ENCODE data around the gene THOP1. TPM values are rescaled to one million over a fixed set of nuclear protein-coding genes. Genes with fewer than 3 reads are reported as not detected.
"Not testable (repeated sequence)": the region's sequence is repeated elsewhere in the genome, so short reads cannot be mapped to it uniquely, and the experiment has no call there.

Gene THOP1
- total and polyA plus RNA-seq, 7 donors, result 46.0 to 92.2 (median 59.0) TPM

DNA sequence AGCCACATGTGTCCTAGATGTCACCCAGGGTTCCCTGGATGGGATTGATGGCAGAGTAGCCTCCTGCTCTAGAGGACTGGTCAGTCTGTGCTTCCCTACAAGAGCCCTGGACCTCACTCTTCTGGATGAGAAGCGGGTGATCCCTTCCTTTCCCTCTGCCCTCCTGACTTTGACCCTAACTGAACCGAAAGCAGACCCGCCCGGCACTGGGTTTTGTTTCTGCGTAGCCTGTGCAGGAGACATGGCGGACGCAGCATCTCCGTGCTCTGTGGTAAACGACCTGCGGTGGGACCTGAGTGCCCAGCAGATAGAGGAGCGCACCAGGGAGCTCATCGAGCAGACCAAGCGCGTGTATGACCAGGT is 4.9 kb downstream of the THOP1 start:
- Histone ChIP-seq H3K27ac (no peak overlapping the region), H3K9me3 (no peaks in the 10 kb centered on the region), H3K27me3 (ENCODE audit: insufficient read depth in 3 of 3, low read length in 2 of 3) (no peaks in the 10 kb centered on the region), H3K4me3 (no peak overlapping the region), H3K36me3 (ENCODE audit: insufficient read depth in 1 of 2, low read depth in 1 of 2) (peaks cover 0 to 26% of the 10 kb centered on the region in 2 donors), H3K4me1 (peaks cover 9% of the 10 kb centered on the region)
- intact Hi-C loops (cut with DNase I), result no loop called here
- DNase-seq (no peak), ATAC-seq (no peak)
- WGBS, 3 donors, result 92 to 97% (median 97%) methylated on average over 14 of the region's 14 CpGs
- TF ChIP-seq, protein P1, sequence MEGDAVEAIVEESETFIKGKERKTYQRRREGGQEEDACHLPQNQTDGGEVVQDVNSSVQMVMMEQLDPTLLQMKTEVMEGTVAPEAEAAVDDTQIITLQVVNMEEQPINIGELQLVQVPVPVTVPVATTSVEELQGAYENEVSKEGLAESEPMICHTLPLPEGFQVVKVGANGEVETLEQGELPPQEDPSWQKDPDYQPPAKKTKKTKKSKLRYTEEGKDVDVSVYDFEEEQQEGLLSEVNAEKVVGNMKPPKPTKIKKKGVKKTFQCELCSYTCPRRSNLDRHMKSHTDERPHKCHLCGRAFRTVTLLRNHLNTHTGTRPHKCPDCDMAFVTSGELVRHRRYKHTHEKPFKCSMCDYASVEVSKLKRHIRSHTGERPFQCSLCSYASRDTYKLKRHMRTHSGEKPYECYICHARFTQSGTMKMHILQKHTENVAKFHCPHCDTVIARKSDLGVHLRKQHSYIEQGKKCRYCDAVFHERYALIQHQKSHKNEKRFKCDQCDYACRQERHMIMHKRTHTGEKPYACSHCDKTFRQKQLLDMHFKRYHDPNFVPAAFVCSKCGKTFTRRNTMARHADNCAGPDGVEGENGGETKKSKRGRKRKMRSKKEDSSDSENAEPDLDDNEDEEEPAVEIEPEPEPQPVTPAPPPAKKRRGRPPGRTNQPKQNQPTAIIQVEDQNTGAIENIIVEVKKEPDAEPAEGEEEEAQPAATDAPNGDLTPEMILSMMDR (IDR thresholded peaks at IDR 0.05), result no peak

DNA sequence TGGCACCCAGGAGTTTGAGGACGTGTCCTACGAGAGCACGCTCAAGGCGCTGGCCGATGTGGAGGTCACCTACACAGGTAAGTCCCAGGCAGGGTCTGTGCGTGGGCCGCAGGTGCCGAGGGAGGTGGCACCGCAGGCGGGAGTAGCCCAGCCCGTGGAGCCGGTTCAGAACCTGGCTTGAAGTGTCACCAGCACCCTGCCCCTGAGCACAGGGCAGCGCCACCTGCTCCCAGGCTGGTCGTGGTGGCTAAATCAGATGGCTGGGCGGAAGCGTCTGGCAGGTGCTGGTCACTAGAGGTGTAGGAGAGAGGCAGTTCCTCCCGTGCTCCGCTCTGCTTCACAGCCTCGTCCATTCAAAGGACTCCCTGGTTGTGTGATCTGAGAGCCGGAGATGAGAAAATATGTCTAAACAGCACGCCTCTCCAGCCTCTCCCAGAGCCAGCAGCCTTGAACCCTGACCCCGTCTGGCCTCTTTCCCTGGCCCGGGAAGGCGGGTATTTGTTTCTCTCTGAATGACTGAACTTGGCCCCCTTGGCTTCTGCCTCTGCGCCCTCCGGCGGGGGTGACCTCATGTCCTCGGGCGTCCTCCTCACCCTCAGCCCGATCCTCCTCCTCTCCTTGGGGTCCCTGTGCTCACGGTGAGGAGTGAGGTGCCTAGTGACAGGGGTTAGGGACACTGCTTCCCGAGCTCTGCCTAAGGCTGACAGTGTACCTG is 5.4 kb downstream of the THOP1 start:
- Histone ChIP-seq H3K4me3 (no peak overlapping the region), H3K27ac (no peak overlapping the region), H3K4me1 (peaks cover 9% of the 10 kb centered on the region), H3K9me3 (no peaks in the 10 kb centered on the region), H3K36me3 (ENCODE audit: insufficient read depth in 1 of 2, low read depth in 1 of 2) (peaks cover 0 to 30% of the 10 kb centered on the region in 2 donors), H3K27me3 (ENCODE audit: insufficient read depth in 3 of 3, low read length in 2 of 3) (no peaks in the 10 kb centered on the region)
- ATAC-seq, result no peak
- TF ChIP-seq, protein P1 (IDR thresholded peaks at IDR 0.05), result no peak
- no peak for DNase-seq
- intact Hi-C loops (cut with DNase I), result no loop called here
- WGBS, 3 donors, result 92 to 94% (median 94%) methylated on average over 32 of the region's 32 CpGs

DNA sequence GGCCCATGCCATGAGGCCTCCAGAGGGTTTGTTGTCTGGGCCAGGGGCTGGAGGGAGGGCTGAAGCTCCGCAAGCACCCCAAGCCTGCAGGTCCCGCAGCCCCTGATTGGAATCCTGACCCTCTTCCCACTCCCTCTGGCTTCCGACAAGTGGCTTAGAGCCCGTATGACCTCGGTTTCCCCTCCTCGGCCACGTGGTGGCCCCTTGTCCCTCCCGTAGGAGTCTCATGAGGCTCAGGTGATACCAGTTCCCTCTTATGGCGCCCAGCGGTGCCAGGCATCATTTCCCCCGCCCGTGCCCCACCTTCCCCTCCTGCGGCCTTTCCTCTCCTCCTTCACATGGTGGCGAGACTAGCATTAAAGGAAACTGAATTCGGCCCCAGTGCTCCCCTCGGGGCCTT is 6.1 kb downstream of the THOP1 start:
- ATAC-seq (no peak), DNase-seq (no peak)
- 92 to 94% (median 92%) methylated on average over 16 of the region's 16 CpGs for WGBS, 3 donors
- no peak overlapping the region for H3K27ac ChIP-seq
- H3K27me3 ChIP-seq (ENCODE audit: insufficient read depth in 3 of 3, low read length in 2 of 3), result no peaks in the 10 kb centered on the region
- intact Hi-C loops (cut with DNase I), result no loop called here
- H3K9me3 ChIP-seq, result no peaks in the 10 kb centered on the region
- H3K4me1 ChIP-seq, result peaks cover 2% of the 10 kb centered on the region
- no peak overlapping the region for H3K4me3 ChIP-seq
- H3K36me3 ChIP-seq (ENCODE audit: insufficient read depth in 1 of 2, low read depth in 1 of 2), result peaks cover 0 to 33% of the 10 kb centered on the region in 2 donors
- TF ChIP-seq, protein P1 (IDR thresholded peaks at IDR 0.05), result no peak

DNA sequence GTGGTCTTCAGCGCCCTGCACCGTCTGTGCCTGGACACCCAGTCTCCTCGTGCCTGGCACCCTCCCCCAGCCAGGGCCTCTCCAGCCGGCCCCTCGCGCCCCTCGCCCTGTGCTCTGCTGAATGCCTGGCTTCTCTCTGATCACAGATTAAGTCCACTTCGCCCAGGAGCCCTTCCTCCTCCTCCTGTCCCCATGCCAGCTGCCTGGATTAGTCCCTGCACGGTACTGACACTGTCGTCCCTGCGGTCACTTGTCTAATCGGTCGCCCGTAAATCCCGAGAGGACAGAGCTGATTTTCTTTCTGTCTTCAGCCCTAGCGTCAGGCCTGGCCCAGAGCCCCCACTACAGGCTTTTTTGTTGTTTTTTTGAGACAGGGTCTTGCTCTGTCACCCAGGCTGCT is 6.6 kb downstream of the THOP1 start:
- Histone ChIP-seq H3K4me3 (no peak overlapping the region), H3K27ac (no peak overlapping the region), H3K9me3 (no peaks in the 10 kb centered on the region), H3K36me3 (ENCODE audit: insufficient read depth in 1 of 2, low read depth in 1 of 2) (peaks cover 0 to 33% of the 10 kb centered on the region in 2 donors), H3K4me1 (no peaks in the 10 kb centered on the region), H3K27me3 (ENCODE audit: insufficient read depth in 3 of 3, low read length in 2 of 3) (no peaks in the 10 kb centered on the region)
- TF ChIP-seq, protein P1 (IDR thresholded peaks at IDR 0.05), result no peak
- ATAC-seq (no peak), DNase-seq (no peak)
- intact Hi-C loops (cut with DNase I), result no loop called here
- WGBS, 3 donors, result 82 to 85% (median 84%) methylated on average over 16 of the region's 16 CpGs

DNA sequence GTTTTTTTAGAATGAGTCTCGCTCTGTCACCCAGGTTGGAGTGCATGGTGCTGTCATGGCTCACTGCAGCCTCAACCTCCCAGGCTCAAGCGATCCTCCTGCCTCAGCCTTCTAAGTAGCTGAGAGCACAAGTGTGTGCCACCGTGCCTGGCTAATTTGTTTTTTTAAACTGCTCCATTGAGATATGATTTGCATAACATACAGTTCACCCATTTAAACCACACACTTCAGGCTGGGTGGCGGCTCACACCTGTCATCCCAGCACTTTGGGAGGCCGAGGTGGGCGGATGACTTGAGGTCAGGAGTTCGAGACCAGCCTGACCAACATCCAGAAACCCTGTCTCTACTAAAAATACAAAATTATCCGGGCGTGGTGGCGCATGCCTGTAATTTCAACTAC is 7.4 kb downstream of the THOP1 start:
- DNase-seq; H3K27me3 ChIP-seq (ENCODE audit: insufficient read depth in 3 of 3, low read length in 2 of 3); intact Hi-C loops (cut with DNase I); ATAC-seq; H3K4me3 ChIP-seq; H3K27ac ChIP-seq; H3K4me1 ChIP-seq; H3K9me3 ChIP-seq: not testable (repeated sequence)
- WGBS, 3 donors, result 92 to 97% (median 95%) methylated on average over 10 of the region's 10 CpGs
- H3K36me3 ChIP-seq (ENCODE audit: insufficient read depth in 1 of 2, low read depth in 1 of 2), result peaks cover 3 to 40% of the 10 kb centered on the region in 2 donors
